NCI-H1930 (cell line): ENCODE measurements around the gene CDKN2AIP.
"Not testable (repeated sequence)": the region's sequence is repeated elsewhere in the genome, so short reads cannot be mapped to it uniquely, and the experiment has no call there.

Source experiments
- DNase-seq, 2 experiments: peaks; one replicate each; lab custom pipeline; 2025; lab: John Stamatoyannopoulos, UW

Gene CDKN2AIP

DNA sequence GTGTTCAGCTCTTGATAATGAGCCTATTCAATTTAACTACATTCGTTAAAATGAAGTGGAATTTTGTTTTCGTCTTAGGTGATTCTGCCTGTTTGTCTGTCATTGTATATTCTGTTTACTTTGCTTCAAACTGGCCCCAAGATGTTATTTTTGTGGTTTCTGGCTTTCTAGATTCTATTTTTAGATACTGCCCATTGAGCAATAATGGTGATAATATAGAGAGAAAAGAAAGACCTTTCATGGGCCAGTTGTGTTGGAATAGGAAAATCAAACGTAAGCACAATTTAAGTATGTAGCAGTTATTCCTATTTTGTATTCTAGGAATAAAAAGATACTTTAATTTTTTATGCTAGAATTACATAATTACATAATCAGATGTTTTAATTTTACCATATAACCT is 4.0 kb downstream of the CDKN2AIP start:
- no peak for DNase-seq

DNA sequence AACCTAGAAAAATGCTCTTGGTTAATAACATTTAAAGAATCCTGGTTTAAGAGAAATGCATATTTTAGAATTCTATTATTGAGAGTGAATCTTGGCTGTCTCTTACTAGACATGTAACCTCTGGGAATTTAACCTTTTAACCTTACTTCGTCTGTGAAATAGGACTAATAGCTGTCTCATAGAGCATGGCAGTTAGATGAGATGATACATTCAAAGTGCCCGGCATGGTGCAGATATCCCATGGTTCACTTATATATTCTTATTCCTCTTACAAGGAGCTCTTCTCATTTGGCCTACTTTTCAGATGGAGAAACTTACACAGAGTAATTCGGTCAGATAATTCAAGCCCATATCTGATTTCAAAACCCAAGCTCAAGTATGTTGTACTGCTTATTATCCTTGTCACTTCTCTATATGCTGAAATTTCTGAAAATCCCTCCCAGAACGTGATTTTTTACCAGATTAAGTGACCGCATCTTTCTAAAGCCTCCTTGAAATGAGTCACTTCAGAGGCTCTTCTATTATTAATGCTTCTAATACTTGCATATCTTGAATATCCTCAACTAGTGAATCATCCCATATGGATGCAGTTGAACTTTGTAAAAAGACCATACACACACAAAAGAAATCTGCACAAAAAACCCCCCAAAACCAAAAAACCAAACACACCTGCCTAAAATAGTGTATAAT is 4.9 kb downstream of the CDKN2AIP start:
- no peak for DNase-seq

DNA sequence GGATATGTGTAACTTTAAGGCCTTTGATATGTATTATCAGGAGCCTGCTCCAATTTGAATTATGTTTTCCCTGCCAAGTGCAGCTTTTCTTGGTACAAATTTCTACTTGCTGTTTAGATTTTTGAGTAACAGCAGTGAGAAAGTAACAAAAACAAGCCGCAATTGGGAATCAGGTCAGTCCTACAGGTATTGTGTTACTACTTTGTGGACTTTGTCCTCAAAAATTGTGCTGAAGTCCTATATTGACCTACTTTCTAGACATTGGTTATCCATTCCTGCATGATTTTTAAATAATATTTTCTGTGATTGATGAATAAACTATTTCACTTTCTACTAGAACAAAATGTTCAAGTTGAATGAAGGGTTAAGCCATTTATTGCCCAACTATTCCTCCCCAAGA is 5.7 kb downstream of the CDKN2AIP start:
- no peak for DNase-seq

DNA sequence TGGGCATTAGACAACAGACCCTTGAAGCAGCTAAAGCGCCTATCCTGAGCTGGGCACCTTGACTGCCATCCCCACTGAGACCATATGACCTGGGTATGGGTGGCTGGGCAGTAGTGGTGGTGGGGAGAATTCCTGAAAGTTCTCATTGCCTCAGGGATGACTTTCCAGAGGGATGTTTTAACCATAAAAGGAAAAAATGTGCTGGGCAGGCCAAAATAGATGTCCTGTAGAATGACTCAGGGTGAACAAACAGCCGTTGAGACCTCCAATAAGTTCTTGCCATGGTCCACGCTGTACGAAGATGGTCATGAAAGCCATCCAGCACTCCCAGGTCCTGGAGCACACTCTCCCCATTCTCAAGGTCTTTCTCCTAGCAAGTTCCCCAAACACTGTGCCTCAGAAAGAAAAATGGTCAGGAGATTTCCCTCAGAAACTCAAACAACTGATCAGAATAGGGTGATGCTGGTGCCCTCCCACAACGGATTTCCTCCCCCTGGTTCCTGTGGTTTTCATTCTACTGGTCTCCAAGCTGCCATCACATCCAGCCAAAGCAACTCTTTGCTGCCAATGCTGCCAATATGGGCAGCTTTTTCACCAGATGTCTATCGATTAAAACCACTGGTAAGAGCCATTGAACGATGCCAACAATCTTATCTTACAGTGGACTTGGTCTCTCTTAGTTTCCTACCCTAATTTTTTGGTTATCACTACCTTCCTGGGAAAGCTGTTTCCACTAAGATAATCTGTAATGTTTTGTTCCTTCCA is 11.2 kb downstream of the CDKN2AIP start:
- no peak for DNase-seq

DNA sequence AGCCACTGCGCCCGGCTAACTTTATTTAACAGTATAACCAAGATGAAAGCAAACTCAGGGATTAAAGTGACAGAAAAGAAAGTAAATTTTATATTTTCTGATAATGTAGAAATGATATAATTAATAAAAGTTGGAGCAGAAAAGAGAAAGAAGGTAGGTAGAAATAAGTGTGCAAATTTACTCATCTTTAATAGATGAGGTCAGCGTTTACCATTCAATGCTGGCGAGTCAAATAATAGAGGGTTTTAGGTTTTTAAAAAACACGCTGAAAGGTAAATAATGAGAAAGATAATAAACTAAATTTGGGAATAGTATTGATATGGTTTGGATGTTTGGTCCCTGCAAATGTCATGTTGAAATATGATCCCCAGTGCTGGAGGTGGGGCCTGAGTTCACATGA is 13.6 kb downstream of the CDKN2AIP start:
- no peak for DNase-seq

DNA sequence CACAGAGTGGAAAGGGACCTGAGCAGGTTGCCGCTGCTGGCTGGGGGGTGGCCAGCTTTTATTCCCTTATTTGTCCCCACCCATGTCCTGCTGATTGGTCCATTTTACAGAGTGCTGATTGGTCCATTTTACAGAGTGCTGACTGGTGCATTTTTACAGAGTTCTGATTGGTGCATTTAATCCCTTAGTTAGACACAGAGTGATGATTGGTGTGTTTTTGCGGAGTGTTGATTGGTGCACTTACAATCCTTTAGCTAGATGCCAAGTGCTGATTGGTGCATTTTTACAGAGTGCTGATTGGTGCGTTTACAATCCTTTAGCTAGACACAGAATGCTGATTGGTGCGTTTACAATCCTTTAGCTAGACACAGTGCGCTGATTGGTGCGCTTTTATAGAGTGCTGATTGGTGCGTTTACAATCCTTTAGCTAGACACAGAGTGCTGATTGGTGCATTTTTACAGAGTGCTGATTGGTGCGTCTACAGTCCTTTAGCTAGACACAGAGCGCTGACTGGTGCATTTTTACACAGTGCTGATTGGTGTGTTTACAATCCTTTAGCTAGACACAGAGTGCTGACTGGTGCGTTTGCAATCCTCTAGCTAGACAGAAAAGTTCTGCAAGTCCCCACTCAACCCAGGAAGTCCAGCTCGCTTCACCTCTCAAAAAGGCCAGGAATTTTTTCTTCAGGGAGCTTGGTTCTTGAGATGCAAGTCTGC is 19.6 kb downstream of the CDKN2AIP start:
- not testable (repeated sequence) for DNase-seq

DNA sequence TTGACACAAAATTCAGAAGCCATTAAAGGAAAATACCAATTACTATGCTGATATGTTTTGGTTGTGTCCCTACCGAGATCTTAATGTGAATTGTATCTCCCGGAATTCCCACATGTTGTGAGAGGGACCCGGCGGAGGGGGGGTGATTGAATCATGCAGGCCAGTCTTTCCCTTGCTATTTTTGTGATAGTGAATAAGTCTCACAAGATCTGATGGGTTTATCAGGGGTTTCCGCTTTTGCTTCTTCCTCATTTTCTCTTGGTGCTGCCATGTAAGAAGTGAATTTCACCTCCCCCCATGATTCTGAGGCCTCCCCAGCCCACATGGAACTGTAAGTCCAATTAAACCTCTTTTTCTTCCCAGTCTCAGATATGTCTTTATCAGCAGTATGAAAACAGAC is 21.4 kb downstream of the CDKN2AIP start:
- not testable (repeated sequence) for DNase-seq

DNA sequence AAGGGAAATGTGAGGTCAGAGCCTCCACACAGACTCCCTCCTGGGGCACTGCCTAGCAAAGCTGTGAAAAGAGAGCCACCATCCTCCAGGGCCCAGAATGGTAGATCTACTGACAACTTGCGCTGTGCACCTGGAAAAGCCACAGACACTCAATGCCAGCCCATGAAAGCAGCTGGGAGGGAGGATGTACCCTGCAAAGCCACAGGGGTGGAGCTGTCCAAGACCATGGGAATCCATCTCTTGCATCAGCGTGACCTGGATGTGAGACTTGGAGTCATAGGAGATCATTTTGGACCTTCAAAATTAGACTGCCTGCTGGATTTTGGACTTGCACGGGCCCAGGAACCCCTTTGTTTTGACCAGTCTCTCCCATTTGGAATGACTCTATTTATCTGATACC is 22.8 kb downstream of the CDKN2AIP start:
- no peak for DNase-seq

DNA sequence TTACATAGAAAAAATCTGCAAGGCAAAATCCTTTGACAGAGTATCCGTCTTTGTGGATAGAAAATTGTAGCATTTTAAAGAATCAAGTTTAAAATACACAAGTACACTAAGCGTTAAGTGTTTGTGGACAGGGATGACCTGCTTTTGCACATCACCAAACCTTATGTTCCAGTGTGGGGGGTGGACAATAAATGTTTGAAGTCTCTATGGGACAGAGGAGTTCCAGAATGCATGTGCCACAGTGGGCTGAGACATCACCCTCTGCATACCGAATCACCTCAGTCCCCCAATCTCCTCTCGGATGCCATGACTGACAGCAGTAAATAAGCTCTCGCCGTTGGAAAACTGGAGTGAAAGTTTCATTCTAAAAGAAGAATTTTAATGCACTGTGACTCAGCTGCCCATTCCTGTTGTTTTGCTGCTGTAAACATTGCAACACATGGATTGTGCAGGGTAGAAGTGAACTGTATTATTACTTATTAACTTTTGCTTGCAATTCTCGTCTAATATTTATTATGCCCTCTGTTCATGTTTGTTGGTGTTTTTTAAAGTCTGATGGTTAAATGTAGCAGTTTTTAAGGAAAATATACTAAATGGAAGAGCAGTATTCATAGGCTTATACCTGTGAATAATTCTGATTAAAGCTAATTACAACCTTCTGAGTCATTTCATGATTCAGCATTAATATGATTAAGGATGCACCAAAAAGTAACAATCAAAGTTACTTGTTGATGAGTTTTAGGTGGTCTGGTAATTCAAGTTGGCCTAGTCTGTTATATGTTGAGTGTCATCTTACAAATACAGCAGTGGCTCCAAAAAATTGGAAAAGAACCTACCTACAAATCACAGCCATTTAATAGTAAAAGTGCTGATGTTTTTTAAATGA is 24.0 kb downstream of the CDKN2AIP start:
- no peak for DNase-seq

DNA sequence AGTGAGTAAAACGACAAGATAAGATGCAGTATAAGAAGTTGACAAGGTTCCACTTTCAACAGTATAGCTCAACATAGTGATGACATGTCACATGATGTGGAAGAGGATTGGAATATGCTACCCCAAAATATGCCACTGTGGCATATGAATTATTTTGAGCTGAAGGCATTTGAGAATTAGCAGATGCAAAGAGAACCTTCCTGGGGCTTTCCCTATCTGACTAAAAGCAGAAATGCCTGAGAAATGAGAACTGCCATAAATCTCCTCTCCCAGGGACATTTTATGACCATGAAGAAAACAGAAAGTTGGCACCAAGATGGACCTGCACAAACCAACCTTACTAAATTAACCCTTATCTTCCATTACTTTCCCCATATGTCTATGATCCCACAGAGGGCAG is 24.8 kb downstream of the CDKN2AIP start:
- DNase-seq: no peak

DNA sequence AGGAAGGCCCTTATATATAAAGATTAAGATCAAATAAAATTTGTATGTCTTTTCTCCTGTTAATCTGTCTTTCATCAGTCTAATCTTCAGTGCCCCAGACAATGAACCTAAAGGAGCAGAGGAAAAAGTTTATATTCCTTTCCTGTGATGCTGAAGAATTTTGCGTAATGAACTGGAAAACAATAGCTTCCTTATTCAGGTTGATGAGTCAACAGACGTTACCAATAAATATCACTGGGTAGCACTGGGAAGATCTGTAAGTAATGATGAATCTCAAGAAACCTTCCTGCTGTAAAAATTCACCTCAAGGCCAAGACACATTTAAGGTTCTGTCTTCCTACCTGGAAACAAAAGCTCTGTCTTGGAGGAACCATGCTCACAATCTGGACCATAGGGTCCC is 25.5 kb downstream of the CDKN2AIP start:
- no peak for DNase-seq

DNA sequence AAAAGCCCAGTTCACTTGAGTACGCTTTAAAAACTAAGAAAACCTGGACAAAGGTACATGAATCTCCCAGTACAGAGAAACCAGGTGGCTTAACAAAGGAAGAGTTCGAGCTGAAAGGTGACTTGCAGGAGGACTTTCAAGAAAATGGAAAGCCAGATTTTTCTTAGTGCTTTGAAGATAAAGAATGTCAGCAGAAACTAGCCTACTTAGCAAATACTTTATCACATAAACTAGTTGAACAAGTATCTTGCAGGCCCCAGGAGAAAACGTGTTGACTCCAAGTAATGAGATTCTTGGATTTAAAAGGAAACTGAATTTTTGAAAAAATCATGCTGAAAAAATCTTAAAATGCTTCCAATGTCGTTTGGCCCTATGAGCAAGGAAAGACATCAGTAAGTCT is 26.4 kb downstream of the CDKN2AIP start:
- no peak for DNase-seq

DNA sequence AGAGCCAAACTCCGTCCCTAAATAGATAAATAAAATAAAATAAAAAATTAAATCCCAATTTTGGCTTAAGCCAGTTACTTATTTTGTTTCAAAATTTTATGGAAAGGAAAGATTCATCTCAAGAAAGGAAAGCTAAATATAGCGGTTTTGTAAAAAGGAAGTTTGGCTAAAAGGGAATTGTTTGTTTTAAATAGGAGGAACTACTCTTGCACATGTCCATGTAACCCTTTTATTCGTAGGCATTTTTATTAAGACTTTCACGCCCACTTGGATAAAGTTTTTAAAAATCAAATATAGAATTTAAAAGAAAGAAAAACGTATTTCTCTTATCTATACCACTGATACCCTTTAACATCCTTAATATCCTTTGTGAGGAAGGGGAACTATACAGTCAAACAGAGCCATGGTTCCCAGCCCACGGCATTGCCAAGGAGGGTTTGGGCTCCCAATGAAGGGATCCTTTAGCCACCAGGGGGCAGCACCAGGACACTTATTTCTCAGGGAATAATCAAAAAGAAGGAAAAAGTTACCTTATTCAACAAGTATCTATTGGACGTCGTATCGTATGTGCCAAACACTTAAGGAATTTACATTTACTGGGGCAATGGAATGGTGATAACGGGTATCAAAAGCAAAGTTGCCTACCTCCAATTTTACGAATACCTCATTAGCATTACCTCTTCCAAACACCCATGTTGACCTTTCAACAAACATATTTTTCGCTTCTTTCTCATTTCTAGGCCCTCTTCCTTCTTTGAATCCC is 27.7 kb downstream of the CDKN2AIP start:
- peak; percentile 11 to 41 for DNase-seq

DNA sequence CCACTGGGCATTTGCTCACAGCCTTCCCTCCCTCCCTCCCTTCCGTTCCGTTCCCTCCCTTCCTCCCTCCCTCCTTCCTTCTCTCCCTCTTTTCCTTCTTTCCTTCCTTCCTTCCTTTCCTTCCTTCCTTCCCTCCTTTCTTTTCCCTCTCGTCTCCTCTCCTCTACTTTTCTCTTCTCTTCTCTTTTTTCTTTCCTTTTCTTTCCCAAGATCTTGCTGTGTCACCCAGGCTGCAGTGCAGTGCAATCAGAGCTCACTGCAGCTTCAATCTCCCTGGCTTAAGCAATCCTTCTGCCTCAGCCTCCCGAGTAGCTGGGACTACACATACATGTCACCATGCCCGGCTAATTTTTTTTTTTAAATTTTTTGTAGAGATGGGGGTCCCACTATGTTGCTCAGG is 33.7 kb downstream of the CDKN2AIP start:
- DNase-seq: no peak

DNA sequence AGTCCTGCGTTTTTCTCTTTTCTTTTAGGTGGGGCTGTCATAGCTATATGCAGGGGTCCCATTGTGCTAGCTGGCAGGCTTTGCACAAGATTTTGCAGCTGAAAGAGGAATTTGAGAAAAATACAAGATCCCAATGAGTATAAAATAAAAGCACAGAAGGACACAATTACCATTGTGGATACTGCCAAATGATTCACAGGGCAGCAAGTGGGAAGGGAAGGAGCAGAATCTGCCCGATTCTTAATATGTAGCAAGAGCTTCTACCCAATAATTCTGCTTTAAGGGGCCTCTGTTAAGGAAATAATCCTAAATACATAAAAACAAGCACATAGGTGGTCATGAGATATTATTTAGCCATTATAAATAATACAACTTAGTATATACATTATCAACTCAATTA is 34.5 kb downstream of the CDKN2AIP start:
- DNase-seq: no peak

DNA sequence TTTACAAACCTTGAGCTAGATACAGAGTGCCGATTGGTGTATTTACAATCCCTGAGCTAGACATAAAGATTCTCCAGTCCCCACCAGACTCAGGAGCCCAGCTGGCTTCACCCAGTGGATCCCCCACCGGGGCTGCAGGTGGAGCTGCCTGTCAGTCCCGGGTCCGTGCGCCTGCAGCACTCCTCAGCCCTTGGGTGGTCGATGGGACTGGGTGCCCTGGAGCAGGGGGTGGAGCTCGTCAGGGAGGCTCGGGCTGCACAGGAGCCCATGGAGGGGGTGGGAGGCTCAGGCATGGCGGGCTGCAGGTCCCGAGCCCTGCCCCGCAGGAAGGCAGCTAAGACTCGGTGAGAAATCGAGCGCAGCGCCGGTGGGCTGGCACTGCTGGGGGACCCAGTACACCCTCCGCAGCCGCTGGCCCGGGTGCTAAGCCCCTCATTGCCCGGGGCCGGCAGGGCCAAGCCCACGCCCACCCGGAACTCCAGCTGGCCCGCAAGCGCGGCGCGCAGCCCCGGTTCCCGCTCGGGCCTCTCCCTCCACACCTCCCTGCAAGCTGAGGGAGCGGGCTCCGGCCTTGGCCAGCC is 38.2 kb downstream of the CDKN2AIP start:
- DNase-seq: not testable (repeated sequence)

DNA sequence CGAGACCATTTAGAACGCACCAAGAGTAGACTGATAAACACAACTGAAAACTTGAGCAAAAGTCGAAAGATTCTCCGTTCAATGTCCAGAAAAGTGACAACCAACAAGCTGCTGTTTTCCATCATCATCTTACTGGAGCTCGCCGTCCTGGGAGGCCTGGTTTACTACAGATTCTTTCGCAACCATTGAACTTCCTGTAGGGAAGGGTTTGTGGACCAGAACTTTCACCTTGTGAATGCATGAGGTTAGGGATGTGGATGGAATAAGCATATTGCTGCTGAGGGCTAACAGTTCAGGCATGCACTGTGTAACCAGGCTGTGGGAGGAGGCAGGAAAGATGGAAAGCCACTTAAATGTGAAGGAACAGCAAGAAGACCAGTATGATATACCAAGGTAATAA is 39.6 kb downstream of the CDKN2AIP start:
- no peak for DNase-seq

DNA sequence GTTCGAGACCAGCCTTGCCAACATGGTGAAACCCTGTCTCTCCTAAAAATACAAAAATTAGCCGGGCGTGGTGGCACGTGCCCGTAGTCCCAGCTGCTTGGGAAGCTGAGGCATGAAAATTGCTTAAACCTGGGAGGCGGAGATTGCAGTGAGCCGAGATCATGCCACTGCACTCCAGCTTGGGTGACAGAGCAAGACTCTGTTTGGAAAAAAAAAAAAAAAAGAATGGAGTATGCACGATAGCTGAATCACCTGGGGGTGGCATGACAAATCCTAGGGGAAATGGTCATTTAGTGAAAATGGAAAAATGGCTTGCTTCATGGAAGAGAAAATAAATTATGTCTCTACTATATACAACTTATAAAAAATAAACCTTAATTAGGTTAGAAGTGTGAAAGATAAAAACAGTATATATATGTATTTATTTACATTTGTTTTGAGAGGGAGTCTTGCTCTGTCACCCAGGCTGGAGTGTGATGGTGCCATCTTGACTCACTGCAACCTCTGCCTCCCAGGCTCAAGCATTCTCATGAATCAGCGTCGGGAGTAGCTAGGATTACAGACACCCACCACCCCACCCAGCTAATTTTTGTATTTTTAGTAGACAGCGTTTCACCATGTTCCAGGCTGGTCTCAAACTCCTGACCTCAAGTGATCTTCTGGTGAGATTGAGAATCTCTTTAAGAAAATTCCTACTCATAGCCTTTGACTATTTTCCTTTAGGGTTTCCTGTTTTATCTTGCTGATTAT is 41.1 kb downstream of the CDKN2AIP start:
- DNase-seq: no peak

DNA sequence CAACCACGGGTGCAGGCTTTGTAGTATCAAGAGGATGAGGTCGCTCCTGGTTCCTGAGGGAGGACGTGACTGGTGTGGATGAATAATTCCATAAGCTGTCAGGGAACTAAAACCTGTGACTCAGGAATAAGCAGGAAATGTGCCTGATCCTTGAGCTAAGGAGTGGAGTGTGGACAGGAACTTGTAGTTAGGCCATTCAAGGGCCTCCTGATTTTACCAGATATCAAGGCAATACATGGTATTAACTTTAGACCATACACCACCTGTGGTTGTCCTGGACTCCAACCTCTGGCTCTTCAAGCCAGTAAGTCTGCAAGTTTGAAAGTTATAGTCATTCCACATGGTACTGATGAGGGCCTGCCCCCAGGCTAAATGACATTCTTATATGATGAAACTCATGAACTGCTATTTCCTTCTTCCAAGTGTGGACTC is 48.4 kb downstream of the CDKN2AIP start:
- DNase-seq: no peak

DNA sequence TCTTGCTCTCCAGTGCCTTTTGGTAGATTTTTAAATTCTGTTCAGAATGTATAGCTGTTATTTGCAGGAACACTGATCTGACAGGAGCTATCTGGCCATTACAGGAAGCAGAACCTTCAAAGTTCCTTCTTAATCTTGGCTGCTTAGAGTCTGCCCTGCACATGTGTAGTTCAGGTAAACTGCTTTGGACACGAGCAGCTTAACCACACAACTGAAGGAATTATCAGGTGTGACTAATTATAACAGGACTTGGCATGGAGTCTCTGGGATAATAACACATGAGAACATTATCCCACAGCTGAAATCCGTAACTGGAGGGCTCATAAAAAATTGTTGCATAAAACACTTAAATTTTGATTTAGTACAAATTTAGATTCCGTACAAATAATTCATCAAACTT is 48.8 kb downstream of the CDKN2AIP start:
- DNase-seq: no peak
